Hepatocyte (in vitro differentiated cells): ENCODE results near the gene PLEKHG5.

ENCODE experiments used
- EZH2 ChIP-seq: fragments of 200-600 bp; sonication (generic); IDR thresholded peaks from 2 replicates; pipeline ENCODE4 v1.6.1; 2016; ENCODE audit warnings: antibody characterized with exemption, mild to moderate bottlenecking, borderline replicate concordance
- EZH2phosphoT487 ChIP-seq: fragments of 200-600 bp; sonication (generic); IDR thresholded peaks from one replicate; pipeline ENCODE4 v1.6.1; 2018; ENCODE audit warnings: antibody characterized with exemption, mild to moderate bottlenecking, low read depth, moderate library complexity; ENCODE audit not compliant: unreplicated experiment, severe bottlenecking
- TF ChIP-seq, protein P1 (sequence below): fragments of 200-600 bp; sonication (generic); IDR thresholded peaks from 2 replicates; pipeline ENCODE4 v1.5.1; 2016; ENCODE audit warnings: antibody characterized with exemption, mild to moderate bottlenecking; ENCODE audit not compliant: poor library complexity

DNA sequence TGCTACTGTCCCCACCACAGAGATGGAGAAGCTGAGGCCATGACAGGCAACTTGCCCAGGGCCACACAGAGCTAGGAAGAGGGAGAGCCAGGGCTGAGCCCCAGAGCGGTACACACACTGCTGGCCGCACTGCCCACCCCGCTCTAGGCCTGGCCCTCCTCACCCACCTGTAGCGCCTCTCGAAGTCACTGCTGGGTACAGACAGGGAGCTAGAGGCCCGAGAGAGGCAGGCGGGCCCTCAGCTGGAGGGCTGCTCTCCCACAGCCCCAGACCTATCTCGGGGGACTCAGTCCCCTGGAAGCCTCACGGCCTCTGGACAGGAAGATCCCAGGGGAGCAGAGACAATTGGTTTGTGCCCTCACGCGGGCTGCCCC is 17.3 kb upstream of the PLEKHG5 start:
- TF ChIP-seq, protein P1, sequence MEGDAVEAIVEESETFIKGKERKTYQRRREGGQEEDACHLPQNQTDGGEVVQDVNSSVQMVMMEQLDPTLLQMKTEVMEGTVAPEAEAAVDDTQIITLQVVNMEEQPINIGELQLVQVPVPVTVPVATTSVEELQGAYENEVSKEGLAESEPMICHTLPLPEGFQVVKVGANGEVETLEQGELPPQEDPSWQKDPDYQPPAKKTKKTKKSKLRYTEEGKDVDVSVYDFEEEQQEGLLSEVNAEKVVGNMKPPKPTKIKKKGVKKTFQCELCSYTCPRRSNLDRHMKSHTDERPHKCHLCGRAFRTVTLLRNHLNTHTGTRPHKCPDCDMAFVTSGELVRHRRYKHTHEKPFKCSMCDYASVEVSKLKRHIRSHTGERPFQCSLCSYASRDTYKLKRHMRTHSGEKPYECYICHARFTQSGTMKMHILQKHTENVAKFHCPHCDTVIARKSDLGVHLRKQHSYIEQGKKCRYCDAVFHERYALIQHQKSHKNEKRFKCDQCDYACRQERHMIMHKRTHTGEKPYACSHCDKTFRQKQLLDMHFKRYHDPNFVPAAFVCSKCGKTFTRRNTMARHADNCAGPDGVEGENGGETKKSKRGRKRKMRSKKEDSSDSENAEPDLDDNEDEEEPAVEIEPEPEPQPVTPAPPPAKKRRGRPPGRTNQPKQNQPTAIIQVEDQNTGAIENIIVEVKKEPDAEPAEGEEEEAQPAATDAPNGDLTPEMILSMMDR: no peak
- TF ChIP-seq EZH2 (no peak), EZH2phosphoT487 (no peak)
